HFF-Myc (cell line): Measurements from ENCODE around the gene TSBP1.
A peak's percentile ranks its signal among the peaks of the same experiment; 100 is the strongest.

ENCODE experiments used
- DNase-seq: peaks from one replicate; pipeline ENCODE4 v3.0.0-alpha.2; 2011; ENCODE audit warnings: low read depth; ENCODE audit errors: extremely low read depth
- H3K4me3 ChIP-seq: replicated peaks from 2 replicates; pipeline ENCODE4 v1.5.1; 2011; ENCODE audit warnings: low read depth, mild to moderate bottlenecking, control low read depth, low read length
- TF ChIP-seq, protein P1 (sequence below): IDR thresholded peaks from 2 replicates; pipeline ENCODE4 v1.5.1; 2012; ENCODE audit warnings: mild to moderate bottlenecking, low read depth, low read length, control low read depth; ENCODE audit errors: missing control alignments

The TSBP1 gene

DNA sequence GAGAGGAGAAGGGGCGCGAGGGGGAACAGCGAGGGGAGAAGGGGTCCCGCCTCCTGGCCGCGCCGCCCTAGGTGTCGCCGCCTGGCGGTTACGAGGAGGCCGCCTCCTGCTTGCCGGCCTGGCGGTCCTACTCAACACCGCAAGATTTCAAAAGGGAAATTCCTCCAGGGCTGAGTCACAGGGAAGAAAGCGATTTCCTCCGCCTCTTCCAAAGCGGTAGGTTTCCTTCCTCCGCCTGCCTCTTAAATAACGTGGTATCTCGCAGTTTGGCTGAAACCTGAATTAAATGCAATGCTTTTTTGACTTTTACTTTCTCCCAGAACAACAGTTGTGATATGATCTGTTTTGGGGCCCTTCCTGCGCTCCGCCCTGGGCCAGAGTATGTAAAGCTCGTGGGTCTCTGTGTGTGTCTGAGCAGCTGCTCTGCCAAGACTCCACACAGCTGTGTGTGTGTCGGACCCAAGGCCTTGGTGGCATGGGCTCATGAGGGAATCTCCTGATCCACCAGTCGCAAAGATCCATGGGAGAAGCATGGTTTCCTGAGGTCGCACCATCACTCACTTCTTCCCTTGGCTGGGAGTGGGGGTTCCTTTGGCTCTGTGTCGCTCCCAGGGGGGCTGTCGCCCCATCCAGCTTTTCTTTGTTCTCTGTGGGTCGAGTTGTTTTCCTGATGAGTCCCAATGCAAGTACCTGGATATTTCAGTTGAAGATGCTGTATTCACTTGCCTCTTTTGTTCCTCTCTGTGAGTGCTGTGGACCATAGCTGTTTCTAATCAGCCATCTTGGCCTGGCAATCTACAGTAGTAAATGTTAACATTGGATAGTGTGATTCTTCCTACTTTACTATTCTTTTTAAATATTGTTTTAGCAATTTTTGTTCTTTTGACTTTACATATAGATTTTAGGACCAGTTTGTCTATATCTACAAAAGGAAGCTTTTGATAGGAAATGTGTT lies 116.2 kb downstream of the TSBP1 start:
- DNase-seq, result peak; percentile 91
- peak overlapping the region; percentile 34 for H3K4me3 ChIP-seq
- TF ChIP-seq, protein P1, sequence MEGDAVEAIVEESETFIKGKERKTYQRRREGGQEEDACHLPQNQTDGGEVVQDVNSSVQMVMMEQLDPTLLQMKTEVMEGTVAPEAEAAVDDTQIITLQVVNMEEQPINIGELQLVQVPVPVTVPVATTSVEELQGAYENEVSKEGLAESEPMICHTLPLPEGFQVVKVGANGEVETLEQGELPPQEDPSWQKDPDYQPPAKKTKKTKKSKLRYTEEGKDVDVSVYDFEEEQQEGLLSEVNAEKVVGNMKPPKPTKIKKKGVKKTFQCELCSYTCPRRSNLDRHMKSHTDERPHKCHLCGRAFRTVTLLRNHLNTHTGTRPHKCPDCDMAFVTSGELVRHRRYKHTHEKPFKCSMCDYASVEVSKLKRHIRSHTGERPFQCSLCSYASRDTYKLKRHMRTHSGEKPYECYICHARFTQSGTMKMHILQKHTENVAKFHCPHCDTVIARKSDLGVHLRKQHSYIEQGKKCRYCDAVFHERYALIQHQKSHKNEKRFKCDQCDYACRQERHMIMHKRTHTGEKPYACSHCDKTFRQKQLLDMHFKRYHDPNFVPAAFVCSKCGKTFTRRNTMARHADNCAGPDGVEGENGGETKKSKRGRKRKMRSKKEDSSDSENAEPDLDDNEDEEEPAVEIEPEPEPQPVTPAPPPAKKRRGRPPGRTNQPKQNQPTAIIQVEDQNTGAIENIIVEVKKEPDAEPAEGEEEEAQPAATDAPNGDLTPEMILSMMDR, result peak; percentile 44

DNA sequence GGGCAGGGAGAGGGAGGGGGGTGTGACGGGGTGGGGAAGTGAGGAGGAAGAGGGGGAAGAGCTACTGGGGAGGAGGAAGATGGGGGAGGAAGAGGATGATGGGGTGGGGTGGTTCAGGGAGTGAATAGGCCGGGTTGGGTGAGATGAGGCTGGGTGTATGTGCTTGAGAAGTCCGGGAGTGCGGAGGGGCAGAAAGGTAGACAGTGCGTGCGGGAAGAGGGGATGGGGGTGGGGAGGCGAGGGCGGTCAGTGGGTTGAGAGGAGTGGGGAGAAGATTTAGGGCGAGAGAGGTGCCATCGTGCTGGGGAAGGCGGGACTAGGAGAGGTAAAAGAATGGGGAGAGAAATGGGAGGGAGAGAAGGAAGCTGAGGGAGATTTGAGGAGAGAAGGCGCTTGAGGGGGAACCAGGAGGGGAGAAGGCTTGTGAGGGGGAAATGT lies 116.9 kb downstream of the TSBP1 start:
- peak overlapping the region; percentile 34 for H3K4me3 ChIP-seq
- TF ChIP-seq, protein P1, result no peak
- no peak for DNase-seq

DNA sequence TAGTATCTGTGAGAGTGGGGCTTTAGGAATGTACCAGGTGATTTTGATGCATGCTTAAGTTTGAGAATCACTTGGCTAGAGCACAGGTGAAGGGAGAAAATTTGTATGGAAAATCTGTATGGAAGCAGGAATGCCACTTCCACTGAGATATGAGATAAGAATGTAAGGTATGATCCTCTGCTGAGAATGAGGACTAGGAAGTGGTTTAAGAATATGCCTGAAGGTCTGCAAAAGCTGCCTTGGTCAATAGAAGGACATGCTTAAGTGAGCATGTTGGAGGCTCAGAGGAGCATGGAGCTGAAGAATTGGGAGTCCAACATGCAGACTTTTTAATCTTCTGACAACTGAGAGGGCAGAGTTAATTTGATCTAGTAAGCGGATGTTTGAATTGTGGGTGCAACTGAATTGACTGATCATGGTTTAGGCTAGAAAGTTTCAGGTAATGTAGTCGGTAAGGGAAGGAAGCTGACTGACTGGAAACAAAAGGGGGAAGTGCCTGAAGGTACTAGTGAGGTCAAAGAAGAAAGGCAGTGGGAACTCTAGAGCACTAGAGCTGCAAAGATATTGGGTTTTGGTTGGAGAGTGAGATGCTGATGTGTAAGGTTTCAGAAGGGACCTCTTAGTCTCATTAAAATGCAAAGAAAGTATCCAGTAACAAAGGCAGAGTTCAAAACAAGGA lies 119.2 kb downstream of the TSBP1 start:
- no peak overlapping the region for H3K4me3 ChIP-seq
- TF ChIP-seq, protein P1, result no peak
- no peak for DNase-seq

DNA sequence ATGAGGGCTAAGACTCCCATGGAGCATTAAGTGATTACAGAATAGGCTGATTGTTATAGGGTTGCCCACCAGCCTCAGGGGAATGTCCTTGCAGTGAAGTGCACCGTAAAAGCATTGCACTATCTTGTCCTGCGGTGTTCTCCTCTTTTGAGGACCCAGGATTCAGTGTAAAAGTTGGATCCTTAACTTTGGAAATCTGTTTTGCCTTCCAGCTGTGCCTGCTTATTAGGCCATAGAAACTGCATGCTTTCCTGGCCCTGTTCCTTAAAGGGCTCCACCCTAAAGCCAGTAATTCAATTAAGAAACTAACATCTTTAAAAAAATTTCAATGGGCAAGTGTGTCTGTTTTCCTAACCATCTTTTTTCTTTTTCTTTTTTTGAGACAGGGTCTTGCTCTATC lies 122.4 kb downstream of the TSBP1 start:
- DNase-seq, result no peak
- H3K4me3 ChIP-seq, result no peak overlapping the region
- TF ChIP-seq, protein P1, result no peak

DNA sequence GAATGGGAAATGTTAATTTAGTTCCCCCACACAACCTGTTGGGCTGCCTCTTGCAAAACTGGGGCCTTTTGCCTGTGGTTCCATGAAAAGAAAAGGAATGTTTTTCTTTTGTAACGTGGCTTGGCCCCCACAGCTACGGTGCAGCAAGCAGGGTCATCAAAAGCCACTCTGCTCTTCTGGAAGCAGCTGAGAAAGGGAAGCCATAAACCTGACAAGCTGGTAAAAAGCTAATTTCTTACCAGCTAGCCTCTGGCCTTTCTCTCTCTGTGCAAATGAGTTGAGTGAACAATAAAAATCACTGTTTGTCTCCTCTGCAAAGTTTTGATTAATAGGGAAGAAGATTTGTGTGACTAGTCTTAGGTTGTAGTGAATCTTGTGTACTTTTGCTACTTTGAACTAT lies 124.3 kb downstream of the TSBP1 start:
- no peak overlapping the region for H3K4me3 ChIP-seq
- TF ChIP-seq, protein P1, result no peak
- DNase-seq, result no peak

DNA sequence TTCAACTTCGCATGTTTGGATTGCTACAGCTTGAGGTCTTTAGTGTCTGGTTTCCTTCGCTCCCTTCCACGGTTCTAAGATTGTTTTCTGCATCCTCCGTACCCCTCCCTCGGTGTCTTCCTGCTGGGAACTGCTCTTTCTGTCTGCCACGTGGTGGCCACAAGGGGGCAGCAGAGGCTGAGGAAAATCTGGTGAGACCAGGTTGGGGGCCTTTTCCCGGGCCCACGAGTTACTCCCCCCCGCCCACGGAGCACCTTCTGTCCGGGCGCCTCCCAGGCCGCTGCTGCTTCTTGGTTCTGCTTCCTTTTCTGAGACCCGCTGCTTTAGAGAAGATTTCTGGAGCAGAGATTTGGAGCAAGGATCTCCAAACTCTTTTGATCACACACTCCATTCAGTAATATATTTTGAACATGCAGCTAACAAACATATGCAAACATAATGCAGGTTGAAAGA lies 126.7 kb downstream of the TSBP1 start:
- TF ChIP-seq, protein P1, result peak; percentile 89
- DNase-seq, result peak; percentile 59
- H3K4me3 ChIP-seq, result no peak overlapping the region
